Caco-2 (cell line): ENCODE data around the gene NEXN. TPM values are rescaled to one million over a fixed set of nuclear protein-coding genes. Genes with fewer than 3 reads are reported as not detected.

ENCODE experiments used
- BruUV-seq: library from RNA; stranded (reverse); fragments of 400-500 nt; replicated peaks from 2 replicates; lab custom pipeline; 2021; lab: Mats Ljungman, UMichigan
- CTCF ChIA-PET: fragments of 300-600 bp; sonication (Branson Sonifier 250); formaldehyde crosslinking; loops from one replicate; lab custom pipeline; 2022; ENCODE audit warnings: antibody characterized with exemption; lab: Charles Lee
- POLR2A ChIA-PET: fragments of 300-600 bp; sonication (Branson Sonifier 250); formaldehyde crosslinking; loops from one replicate; lab custom pipeline; 2022; ENCODE audit warnings: antibody characterized with exemption; lab: Charles Lee
- DNase-seq, 2 experiments: peaks; one replicate each; pipeline versions ENCODE4 v3.0.0 to v3.0.0-alpha.2; 2020 to 2022
- H3K27me3 ChIP-seq: replicated peaks from 2 replicates; pipeline ENCODE4 v1.6.0; 2011; ENCODE audit warnings: low read length; ENCODE audit not compliant: control insufficient read depth, insufficient read depth
- H3K36me3 ChIP-seq: 2 replicates; pipeline ENCODE4 v1.5.1; 2011; ENCODE audit warnings: low read length; ENCODE audit not compliant: control insufficient read depth, insufficient read depth
- H3K4me1 ChIP-seq: fragments of 250-450 bp; sonication (Bioruptor Pico); 2 replicates; pipeline ENCODE4 v1.5.1; 2020; ENCODE audit warnings: mild to moderate bottlenecking
- H3K4me3 ChIP-seq: 2 replicates; pipeline ENCODE4 v1.5.1; 2011; ENCODE audit warnings: low read depth, mild to moderate bottlenecking, control low read depth, low read length
- H3K9me3 ChIP-seq: fragments of 250-450 bp; sonication (Bioruptor Pico); 2 replicates; pipeline ENCODE4 v1.5.1; 2020; ENCODE audit warnings: mild to moderate bottlenecking, moderate library complexity
- H3K27ac Mint-ChIP-seq: one replicate; pipeline ENCODE4 v1.8.0; 2022; ENCODE audit warnings: mixed read lengths; ENCODE audit not compliant: unreplicated experiment
- H3K27me3 Mint-ChIP-seq: one replicate; pipeline ENCODE4 v1.8.0; 2022; ENCODE audit warnings: mixed read lengths; ENCODE audit not compliant: insufficient read depth, unreplicated experiment
- H3K36me3 Mint-ChIP-seq: one replicate; pipeline ENCODE4 v1.8.0; 2022; ENCODE audit warnings: mild to moderate bottlenecking, mixed read lengths; ENCODE audit not compliant: insufficient read depth, unreplicated experiment
- H3K4me1 Mint-ChIP-seq: one replicate; pipeline ENCODE4 v1.8.0; 2022; ENCODE audit warnings: low read depth, mixed read lengths; ENCODE audit not compliant: unreplicated experiment
- H3K4me3 Mint-ChIP-seq: one replicate; pipeline ENCODE4 v1.8.0; 2022; ENCODE audit warnings: mild to moderate bottlenecking, moderate library complexity, mixed read lengths; ENCODE audit not compliant: unreplicated experiment
- H3K9me3 Mint-ChIP-seq: one replicate; pipeline ENCODE4 v1.8.0; 2022; ENCODE audit warnings: mixed read lengths; ENCODE audit not compliant: unreplicated experiment
- CTCF ChIP-seq, 2 experiments: fragments of 200-600 bp in 1 of 2; IDR thresholded peaks; 1 replicate in 1 of 2; 2 replicates in 1 of 2; pipeline versions ENCODE4 v1.5.1 to v1.8.0; 2011 to 2022; ENCODE audit warnings: antibody characterized with exemption in 1 of 2, control low read depth in 1 of 2, inconsistent platforms in 1 of 2, low read depth in 1 of 2, low read length in 1 of 2, mild to moderate bottlenecking in 1 of 2, moderate library complexity in 1 of 2; ENCODE audit not compliant: insufficient read depth in 1 of 2, severe bottlenecking in 1 of 2, unreplicated experiment in 1 of 2
- intact Hi-C: fragments of 100-400 bp; cut with micrococcal nuclease; formaldehyde crosslinking; loops from one replicate; pipeline ENCODE4 v1.10.0; 2022; ENCODE audit not compliant: unreplicated experiment
- total RNA-seq: library from RNA; stranded (reverse); gene quantifications from 2 replicates; pipeline ENCODE4 v1.2.3, GENCODE V29; 2022

NEXN gene
- total RNA-seq, 1 experiment from 2014 or later: 1.1 TPM

- peaks cover 9% of the 10 kb centered on the region; the same call in 1 of the 2 replicates for H3K4me1 ChIP-seq
- H3K27me3 ChIP-seq: no peaks in the 10 kb centered on the region
- BruUV-seq: no TSS peak
- no peaks in the 10 kb centered on the region for H3K27me3 Mint-ChIP-seq
- CTCF ChIA-PET: no interaction called here
- H3K4me1 Mint-ChIP-seq: no peaks in the 10 kb centered on the region
- no peaks in the 10 kb centered on the region for H3K9me3 Mint-ChIP-seq
- H3K4me3 Mint-ChIP-seq: peak overlapping the region; percentile 40
- H3K36me3 ChIP-seq: no peaks in the 10 kb centered on the region
- intact Hi-C loops: loop anchor here (5.0 kb wide), 1 partner anchor 71 kb away; the partner anchor contains the start of gene GIPC2
- H3K4me3 ChIP-seq: no peak overlapping the region
- POLR2A ChIA-PET: no interaction called here
- no peak overlapping the region for H3K27ac Mint-ChIP-seq
- no peak for TF ChIP-seq CTCF (IDR thresholded peaks at IDR 0.05; ENCODE audit: insufficient read depth in 1 of 2, low read depth in 1 of 2, low read length in 1 of 2, severe bottlenecking in 1 of 2, unreplicated experiment in 1 of 2)
- no peaks in the 10 kb centered on the region for H3K9me3 ChIP-seq
- no peak for DNase-seq
- H3K36me3 Mint-ChIP-seq: peaks cover 50% of the 10 kb centered on the region
Measured at GRCh38 chr1:77975907-77976306, 87.5 kb downstream of the NEXN start.

- ChIA-PET CTCF (no interaction called here), POLR2A (no interaction called here)
- Histone ChIP-seq H3K4me3 (no peak overlapping the region), H3K36me3 (no peaks in the 10 kb centered on the region), H3K9me3 (no peaks in the 10 kb centered on the region), H3K27me3 (no peaks in the 10 kb centered on the region), H3K4me1 (peaks cover 9% of the 10 kb centered on the region; the same call in 1 of the 2 replicates)
- peaks cover 43% of the 10 kb centered on the region for H3K36me3 Mint-ChIP-seq
- H3K4me1 Mint-ChIP-seq: no peaks in the 10 kb centered on the region
- intact Hi-C loops: loop anchor here (5.0 kb wide), 1 partner anchor 71 kb away; the partner anchor contains the start of gene GIPC2
- peak overlapping the region; percentile 40 for H3K4me3 Mint-ChIP-seq
- no TSS peak for BruUV-seq
- no peak overlapping the region for H3K27ac Mint-ChIP-seq
- H3K27me3 Mint-ChIP-seq: no peaks in the 10 kb centered on the region
- no peak for TF ChIP-seq CTCF (IDR thresholded peaks at IDR 0.05; ENCODE audit: insufficient read depth in 1 of 2, low read depth in 1 of 2, low read length in 1 of 2, severe bottlenecking in 1 of 2, unreplicated experiment in 1 of 2)
- H3K9me3 Mint-ChIP-seq: no peaks in the 10 kb centered on the region
- DNase-seq: no peak
Measured at GRCh38 chr1:77976433-77977076, 88.1 kb downstream of the NEXN start.

GRCh38 chr1:77977989-77978292, 89.5 kb downstream of the NEXN start:
- Mint-ChIP-seq H3K4me3 (no peak overlapping the region), H3K27me3 (no peaks in the 10 kb centered on the region), H3K9me3 (no peaks in the 10 kb centered on the region), H3K27ac (no peak overlapping the region), H3K36me3 (peaks cover 33% of the 10 kb centered on the region), H3K4me1 (no peaks in the 10 kb centered on the region)
- CTCF ChIA-PET: interaction anchor here (1.4 kb wide), 1 partner anchor 136 kb away, joined by 6 read pairs; no protein-coding TSS in a partner anchor
- intact Hi-C loops: loop anchor here (5.0 kb wide), 1 partner anchor 69 kb away; the partner anchor contains the start of gene GIPC2
- BruUV-seq: no TSS peak
- no peaks in the 10 kb centered on the region for H3K27me3 ChIP-seq
- H3K36me3 ChIP-seq: no peaks in the 10 kb centered on the region
- no peak for DNase-seq
- peak overlapping the region; percentile 89 for H3K4me3 ChIP-seq
- POLR2A ChIA-PET: interaction anchor here (1.0 to 1.9 kb wide), 2 partner anchors 27 to 338 kb away, joined by 4 to 25 read pairs; partner anchors contain the start of gene DNAJB4
- no peak for TF ChIP-seq CTCF (IDR thresholded peaks at IDR 0.05; ENCODE audit: insufficient read depth in 1 of 2, low read depth in 1 of 2, low read length in 1 of 2, severe bottlenecking in 1 of 2, unreplicated experiment in 1 of 2)
- no peaks in the 10 kb centered on the region for H3K9me3 ChIP-seq
- peaks cover 16% of the 10 kb centered on the region for H3K4me1 ChIP-seq
